H1 (cell line): ENCODE results near the gene ACRBP.

ENCODE experiments used
- POLR2A ChIP-seq, 2 experiments: IDR thresholded peaks; 1 replicate in 1 of 2; 2 replicates in 1 of 2; pipeline ENCODE4 v1.6.1; 2011; ENCODE audit warnings: low read depth in 2 of 2, low read length in 2 of 2, mild to moderate bottlenecking in 2 of 2; ENCODE audit errors: control extremely low read depth in 1 of 2
- POLR2AphosphoS5 ChIP-seq: IDR thresholded peaks from 2 replicates; pipeline ENCODE4 v1.6.1; 2011; ENCODE audit warnings: low read depth, low read length
- SIRT6 ChIP-seq: IDR thresholded peaks from one replicate; pipeline ENCODE4 v1.7.1; 2012; ENCODE audit warnings: low read length, inconsistent platforms

- TF ChIP-seq POLR2AphosphoS5 (no peak), SIRT6 (no peak), POLR2A (IDR thresholded peaks at IDR 0.05; ENCODE audit: control extremely low read depth in 1 of 2, low read depth in 2 of 2, low read length in 2 of 2) (no peak)
These were observed 6.7 kb downstream of the ACRBP start for GRCh38 chr12:6640497-6640896.
